DND-41 (cell line): ENCODE measurements around the gene SMOC2.

ENCODE experiments used
- ATAC-seq: fragments of 200-7000 bp; cut with Tn5 transposase; 3 replicates; pipeline ENCODE4 v1.9.1; 2021; ENCODE audit warnings: low read depth; ENCODE audit not compliant: insufficient read depth
- DNase-seq: peaks from one replicate; pipeline ENCODE4 v3.0.0-alpha.2; 2020
- H2AFZ ChIP-seq: 2 replicates; pipeline ENCODE4 v1.6.0; 2012; ENCODE audit warnings: low read depth, low read length
- H3K27ac ChIP-seq: 2 replicates; pipeline ENCODE4 v1.5.1; 2012; ENCODE audit warnings: low read length, inconsistent platforms
- H3K27me3 ChIP-seq: fragments of 200-600 bp; sonication (generic); 2 replicates; pipeline ENCODE4 v1.6.0; 2012; ENCODE audit warnings: low read length, mild to moderate bottlenecking, inconsistent platforms; ENCODE audit not compliant: insufficient read depth, poor library complexity
- H3K36me3 ChIP-seq: 2 replicates; pipeline ENCODE4 v1.5.1; 2012; ENCODE audit warnings: low read length, inconsistent platforms; ENCODE audit not compliant: insufficient read depth
- H3K4me1 ChIP-seq: 2 replicates; pipeline ENCODE4 v1.5.1; 2012; ENCODE audit warnings: mild to moderate bottlenecking, low read length; ENCODE audit not compliant: insufficient read depth
- H3K4me2 ChIP-seq: 2 replicates; pipeline ENCODE4 v1.6.0; 2012; ENCODE audit warnings: mild to moderate bottlenecking, moderate library complexity, low read length, inconsistent platforms; ENCODE audit not compliant: insufficient read depth
- H3K4me3 ChIP-seq, 2 experiments: fragments of 200-600 bp in 1 of 2; shearing (Covaris generic) in 1 of 2; 2 replicates each; pipeline ENCODE4 v1.5.1; 2012 to 2016; ENCODE audit warnings: inconsistent platforms in 2 of 2, low read length in 2 of 2, mild to moderate bottlenecking in 2 of 2, low read depth in 1 of 2, moderate library complexity in 1 of 2
- H3K79me2 ChIP-seq: 2 replicates; pipeline ENCODE4 v1.6.0; 2012; ENCODE audit warnings: low read length, inconsistent platforms; ENCODE audit not compliant: insufficient read depth
- H3K9ac ChIP-seq: 2 replicates; pipeline ENCODE4 v1.6.0; 2012; ENCODE audit warnings: low read depth, mild to moderate bottlenecking, inconsistent platforms, low read length, moderate library complexity
- H3K9me3 ChIP-seq: 2 replicates; pipeline ENCODE4 v1.5.1; 2012; ENCODE audit warnings: low read length, moderate library complexity, mild to moderate bottlenecking, inconsistent platforms; ENCODE audit not compliant: insufficient read depth, severe bottlenecking
- H4K20me1 ChIP-seq: 2 replicates; pipeline ENCODE4 v1.6.0; 2012; ENCODE audit warnings: low read length; ENCODE audit not compliant: insufficient read depth
- EZH2 ChIP-seq: IDR thresholded peaks from 3 replicates; pipeline ENCODE4 v1.6.1; 2012; ENCODE audit warnings: borderline replicate concordance, low read depth, mild to moderate bottlenecking, moderate library complexity, low read length, inconsistent platforms; ENCODE audit not compliant: severe bottlenecking
- TF ChIP-seq, protein P1 (sequence below): IDR thresholded peaks from 2 replicates; pipeline ENCODE4 v1.5.1; 2012; ENCODE audit warnings: borderline replicate concordance, low read length, moderate library complexity, mild to moderate bottlenecking; ENCODE audit not compliant: poor library complexity, severe bottlenecking; ENCODE audit errors: extremely low read depth

SMOC2 gene

DNA sequence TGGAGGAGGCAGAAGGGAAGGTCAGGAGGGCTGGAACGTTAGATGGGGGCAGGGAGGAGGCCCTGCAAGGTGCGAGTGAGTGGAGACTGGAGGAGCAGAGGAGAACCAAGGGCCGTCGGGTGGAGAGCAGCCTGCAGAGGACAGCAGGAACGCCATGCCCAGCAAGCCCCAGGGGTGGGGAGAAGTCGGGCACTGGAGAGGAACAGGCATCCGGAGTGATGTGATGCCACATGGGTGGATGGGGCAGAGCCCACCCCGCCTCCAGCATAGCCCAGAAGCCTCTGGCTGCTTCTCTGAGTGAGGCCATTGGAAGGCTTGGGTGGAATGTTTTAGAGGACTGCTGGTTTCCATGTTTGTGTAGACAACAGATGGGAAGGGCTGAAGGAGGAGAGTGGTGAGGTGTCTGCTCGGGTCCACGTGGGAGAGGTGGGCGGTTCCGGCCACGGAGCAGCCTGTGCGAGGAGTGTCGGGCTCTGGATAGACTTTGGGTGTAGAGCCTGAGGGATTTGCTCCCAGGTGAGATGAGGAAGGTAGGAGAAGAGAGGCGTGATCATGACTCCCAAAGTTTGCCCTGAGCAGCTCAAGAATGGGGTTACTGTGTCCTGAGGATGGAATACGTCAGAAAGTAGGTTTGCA, 221.4 kb downstream of the SMOC2 start:
- Histone ChIP-seq H3K4me2 (no peak overlapping the region), H3K4me3 (no peak overlapping the region), H3K4me1 (no peaks in the 10 kb centered on the region), H3K79me2 (no peaks in the 10 kb centered on the region), H3K36me3 (no peaks in the 10 kb centered on the region), H3K27ac (no peak overlapping the region), H3K27me3 (no peaks in the 10 kb centered on the region), H2AFZ (no peak overlapping the region), H3K9me3 (peaks cover 9% of the 10 kb centered on the region), H3K9ac (no peak overlapping the region), H4K20me1 (no peaks in the 10 kb centered on the region)
- TF ChIP-seq, protein P1, sequence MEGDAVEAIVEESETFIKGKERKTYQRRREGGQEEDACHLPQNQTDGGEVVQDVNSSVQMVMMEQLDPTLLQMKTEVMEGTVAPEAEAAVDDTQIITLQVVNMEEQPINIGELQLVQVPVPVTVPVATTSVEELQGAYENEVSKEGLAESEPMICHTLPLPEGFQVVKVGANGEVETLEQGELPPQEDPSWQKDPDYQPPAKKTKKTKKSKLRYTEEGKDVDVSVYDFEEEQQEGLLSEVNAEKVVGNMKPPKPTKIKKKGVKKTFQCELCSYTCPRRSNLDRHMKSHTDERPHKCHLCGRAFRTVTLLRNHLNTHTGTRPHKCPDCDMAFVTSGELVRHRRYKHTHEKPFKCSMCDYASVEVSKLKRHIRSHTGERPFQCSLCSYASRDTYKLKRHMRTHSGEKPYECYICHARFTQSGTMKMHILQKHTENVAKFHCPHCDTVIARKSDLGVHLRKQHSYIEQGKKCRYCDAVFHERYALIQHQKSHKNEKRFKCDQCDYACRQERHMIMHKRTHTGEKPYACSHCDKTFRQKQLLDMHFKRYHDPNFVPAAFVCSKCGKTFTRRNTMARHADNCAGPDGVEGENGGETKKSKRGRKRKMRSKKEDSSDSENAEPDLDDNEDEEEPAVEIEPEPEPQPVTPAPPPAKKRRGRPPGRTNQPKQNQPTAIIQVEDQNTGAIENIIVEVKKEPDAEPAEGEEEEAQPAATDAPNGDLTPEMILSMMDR = no peak
- no peak for TF ChIP-seq EZH2
- ATAC-seq (no peak), DNase-seq (no peak)

DNA sequence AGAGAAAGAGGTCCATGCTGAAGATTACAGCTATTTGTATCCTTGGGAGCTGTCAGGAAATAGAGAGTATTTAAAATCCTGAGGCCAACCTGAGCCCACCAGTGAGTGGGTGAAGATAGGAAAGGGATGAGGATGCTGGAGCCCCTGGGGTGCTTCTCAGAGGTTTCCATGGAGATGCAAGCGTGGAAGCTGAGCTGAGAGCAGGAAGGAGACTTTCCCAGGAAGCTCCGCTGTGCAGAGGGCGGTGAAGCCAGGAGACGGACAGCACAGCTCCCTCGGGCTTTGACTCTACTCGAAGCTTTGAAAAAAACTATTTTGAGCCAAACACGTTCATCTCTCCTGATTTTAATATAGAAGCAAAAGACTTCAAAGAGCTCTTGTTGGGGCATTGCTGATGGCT, 222.1 kb downstream of the SMOC2 start:
- Histone ChIP-seq H3K4me2 (no peak overlapping the region), H3K9ac (no peak overlapping the region), H3K27ac (no peak overlapping the region), H4K20me1 (no peaks in the 10 kb centered on the region), H3K9me3 (peaks cover 9% of the 10 kb centered on the region), H2AFZ (no peak overlapping the region), H3K36me3 (no peaks in the 10 kb centered on the region), H3K4me1 (no peaks in the 10 kb centered on the region), H3K79me2 (no peaks in the 10 kb centered on the region), H3K4me3 (no peak overlapping the region), H3K27me3 (no peaks in the 10 kb centered on the region)
- DNase-seq (no peak), ATAC-seq (no peak)
- no peak for TF ChIP-seq EZH2

DNA sequence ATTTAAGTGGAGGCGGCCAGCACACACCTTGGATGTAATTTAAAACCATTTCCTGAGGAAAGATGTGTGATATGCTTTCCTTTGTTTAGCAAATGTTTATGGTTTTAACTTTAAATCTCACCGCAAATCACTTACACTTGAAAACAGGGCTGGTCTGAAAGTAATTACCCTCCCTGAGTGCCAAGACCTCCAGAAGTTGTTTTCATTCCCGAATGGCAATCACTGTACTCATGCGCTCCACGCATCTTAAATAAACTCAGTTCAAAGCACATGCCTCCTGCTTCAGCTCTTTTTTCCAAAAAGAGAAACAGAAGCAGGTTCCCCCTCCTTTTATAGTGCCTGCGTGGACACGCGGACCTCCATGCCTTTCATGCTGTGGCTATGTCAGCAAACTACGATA, 224.0 kb downstream of the SMOC2 start:
- ATAC-seq (no peak), DNase-seq (no peak)
- H3K79me2 ChIP-seq = no peaks in the 10 kb centered on the region
- no peak for TF ChIP-seq EZH2
- TF ChIP-seq, protein P1 = no peak
- H3K4me2 ChIP-seq = no peak overlapping the region
- no peaks in the 10 kb centered on the region for H3K9me3 ChIP-seq
- no peak overlapping the region for H3K27ac ChIP-seq
- H3K27me3 ChIP-seq = no peaks in the 10 kb centered on the region
- no peak overlapping the region for H2AFZ ChIP-seq
- H4K20me1 ChIP-seq = no peaks in the 10 kb centered on the region
- H3K4me1 ChIP-seq = no peaks in the 10 kb centered on the region
- H3K36me3 ChIP-seq = no peaks in the 10 kb centered on the region
- H3K9ac ChIP-seq = no peak overlapping the region
- no peak overlapping the region for H3K4me3 ChIP-seq

DNA sequence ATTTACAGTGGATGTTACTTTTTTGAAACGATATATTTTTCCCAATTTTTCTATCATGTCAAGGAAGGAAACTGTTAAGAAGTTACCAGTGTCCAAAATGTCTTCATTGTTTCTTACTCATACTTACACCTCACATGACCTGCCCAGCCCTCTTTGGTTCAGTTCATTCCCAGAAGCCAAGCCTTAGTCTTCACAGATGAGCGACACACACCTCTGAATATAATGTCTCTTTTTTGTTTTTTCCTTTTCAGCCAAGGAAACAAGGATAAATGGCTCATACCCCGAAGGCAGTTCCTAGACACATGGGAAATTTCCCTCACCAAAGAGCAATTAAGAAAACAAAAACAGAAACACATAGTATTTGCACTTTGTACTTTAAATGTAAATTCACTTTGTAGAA, 225.2 kb downstream of the SMOC2 start:
- no peak for ATAC-seq
- no peak for DNase-seq
- Histone ChIP-seq H3K4me3 (no peak overlapping the region), H3K79me2 (no peaks in the 10 kb centered on the region), H3K27me3 (no peaks in the 10 kb centered on the region), H3K36me3 (no peaks in the 10 kb centered on the region), H4K20me1 (no peaks in the 10 kb centered on the region), H3K9me3 (no peaks in the 10 kb centered on the region), H3K4me2 (no peak overlapping the region), H3K4me1 (no peaks in the 10 kb centered on the region), H3K9ac (no peak overlapping the region), H3K27ac (no peak overlapping the region), H2AFZ (no peak overlapping the region)
- no peak for TF ChIP-seq EZH2
- TF ChIP-seq, protein P1 = no peak
